GM19193 (cell line): ENCODE results near the gene NRP1.

Experiments used
- POLR2A ChIP-seq: IDR thresholded peaks from 4 replicates; pipeline ENCODE4 v1.6.1; 2011; ENCODE audit not compliant: insufficient read depth, insufficient read length; ENCODE audit errors: extremely low read depth

Gene NRP1

DNA sequence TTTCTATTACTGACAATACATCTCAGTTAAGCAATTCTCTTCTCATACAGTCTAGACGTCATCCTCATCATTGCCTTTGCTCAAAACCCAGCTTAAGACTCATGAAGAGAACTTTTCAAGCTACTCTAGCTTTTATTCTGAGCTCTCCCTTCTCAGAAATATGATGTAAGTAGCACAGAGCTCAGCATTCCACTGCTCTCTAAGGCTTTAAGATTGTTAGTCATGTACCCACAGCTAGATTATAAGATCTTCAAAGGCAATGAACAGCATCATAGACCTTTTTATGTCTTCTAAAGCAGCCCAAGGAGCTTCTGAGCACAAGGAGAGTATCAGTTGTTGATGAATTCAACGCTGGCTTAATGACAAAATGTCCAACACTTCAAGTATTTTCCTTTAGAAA is 119.3 kb downstream of the NRP1 start:
- TF ChIP-seq POLR2A: no peak

DNA sequence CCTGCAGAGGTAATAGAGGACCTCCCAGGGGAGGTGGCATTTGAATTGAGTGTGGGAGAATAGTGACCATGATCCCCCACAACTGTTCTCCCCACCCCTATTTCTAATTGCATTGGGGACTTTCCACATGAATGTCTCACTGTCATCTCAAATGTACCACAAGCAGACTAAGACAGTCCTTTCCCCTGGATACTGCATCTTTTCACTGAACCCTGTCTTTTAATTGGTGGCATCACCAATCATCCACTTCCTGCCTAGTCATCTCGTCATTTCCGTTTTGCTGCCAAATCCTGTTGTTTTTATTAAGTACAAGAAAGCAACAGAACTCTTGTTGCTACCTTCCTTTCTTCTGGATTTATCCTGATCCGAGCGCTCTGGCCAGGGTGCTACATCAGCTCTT is 120.3 kb downstream of the NRP1 start:
- TF ChIP-seq POLR2A: no peak

DNA sequence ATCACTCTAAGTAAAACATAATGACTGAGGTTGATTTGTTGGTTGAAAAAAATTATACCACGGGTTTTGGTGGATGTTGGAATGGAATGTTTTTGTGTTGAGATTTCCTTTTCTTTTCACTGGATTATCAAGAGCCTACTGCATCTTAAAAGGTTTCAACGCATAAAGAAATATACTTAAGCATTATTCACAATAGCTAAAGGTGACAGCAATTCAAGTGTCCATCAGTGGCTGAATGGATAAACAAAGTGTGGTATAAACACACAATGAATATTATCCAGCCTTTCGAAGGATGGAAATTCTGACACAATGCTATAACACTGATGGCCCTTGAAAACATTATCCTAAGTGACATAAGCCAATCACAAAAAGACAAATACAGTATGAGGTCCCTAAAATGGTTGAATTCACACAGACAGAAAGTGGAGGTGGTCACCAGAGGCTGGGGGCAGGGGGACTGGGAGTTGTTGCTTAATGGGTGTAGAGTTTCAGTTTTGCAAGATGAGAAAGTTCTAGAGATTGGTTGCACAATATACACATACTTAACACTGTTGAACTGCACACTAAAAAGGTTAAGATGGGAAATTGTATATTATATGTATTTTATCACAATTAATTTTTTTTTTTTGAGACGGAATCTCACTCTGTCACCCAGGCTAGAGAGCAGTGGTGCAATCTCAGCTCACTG is 122.3 kb downstream of the NRP1 start:
- no peak for TF ChIP-seq POLR2A

DNA sequence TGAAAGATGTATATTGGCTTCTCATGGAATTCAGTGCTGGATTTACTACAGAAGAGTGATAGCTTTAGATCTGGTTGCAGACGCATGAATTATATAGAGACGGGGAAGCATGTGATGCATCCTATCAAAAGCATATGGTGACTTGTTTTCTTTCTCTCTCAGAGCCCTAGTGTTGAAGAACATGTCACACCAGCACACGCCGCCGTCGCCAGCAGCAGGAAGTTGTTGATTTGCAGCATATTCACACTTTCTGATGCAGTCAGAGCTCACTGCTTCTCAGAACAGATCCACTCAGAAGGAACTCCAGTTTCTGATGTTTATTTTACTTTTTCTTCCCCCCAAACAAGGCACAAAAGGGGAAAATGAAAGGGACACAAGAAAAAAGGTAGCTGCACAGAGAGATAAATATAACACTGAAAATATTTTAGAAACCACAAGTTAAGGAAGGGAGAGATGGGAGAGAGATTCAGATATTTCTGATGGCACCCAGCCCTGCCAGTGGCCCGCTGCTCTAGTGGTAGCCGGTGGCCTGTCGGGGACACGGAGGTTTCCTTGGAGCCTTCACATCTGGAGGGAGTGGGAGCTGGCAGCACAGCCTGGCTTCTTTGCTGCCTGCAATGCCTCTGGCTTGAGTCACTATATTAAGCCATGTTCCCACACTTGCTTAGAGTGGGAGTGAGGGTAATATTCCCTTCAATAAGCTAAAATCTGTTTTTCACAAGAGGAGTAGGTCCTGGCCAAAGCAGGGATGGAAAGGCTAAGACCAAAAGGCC is 123.2 kb downstream of the NRP1 start:
- TF ChIP-seq POLR2A: no peak

DNA sequence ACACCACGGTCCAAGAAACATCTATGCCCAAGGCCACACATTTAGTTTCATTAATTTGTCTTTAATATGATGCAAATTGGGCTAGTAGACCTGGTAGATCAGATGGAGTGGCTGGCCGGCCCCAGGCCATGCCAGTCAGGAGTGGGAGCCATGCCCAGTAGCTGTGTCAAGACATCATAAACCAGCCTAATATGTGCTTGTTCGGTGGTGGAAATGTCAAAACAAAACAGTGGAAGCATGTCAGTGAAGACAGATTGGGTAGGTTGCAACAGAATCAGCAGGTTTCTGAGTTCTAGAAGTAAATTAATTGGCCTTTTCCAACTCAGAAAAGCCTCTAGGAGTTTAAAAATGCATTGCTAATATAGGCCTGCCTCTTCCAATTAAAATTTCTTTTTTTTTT is 124.7 kb downstream of the NRP1 start:
- TF ChIP-seq POLR2A: no peak

DNA sequence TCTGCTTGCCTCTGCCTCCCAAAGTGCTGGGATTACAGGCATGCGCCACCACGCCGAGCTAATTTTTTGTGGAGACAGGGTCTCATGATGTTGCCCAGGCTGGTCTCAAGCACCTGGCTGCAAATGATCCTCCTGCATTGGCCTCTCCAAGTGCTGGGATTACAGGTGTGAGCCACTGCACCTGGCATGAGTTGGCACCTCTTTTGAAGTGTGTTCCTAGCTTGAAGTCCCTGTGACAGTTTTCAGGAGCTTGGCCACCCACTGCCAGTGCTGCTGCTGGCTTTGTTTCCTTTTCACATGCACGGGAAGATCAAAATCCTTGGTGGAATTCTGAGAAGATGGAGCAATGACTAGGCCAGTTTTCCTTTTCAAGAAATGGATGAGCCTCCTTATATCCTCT is 126.3 kb downstream of the NRP1 start:
- TF ChIP-seq POLR2A: no peak

DNA sequence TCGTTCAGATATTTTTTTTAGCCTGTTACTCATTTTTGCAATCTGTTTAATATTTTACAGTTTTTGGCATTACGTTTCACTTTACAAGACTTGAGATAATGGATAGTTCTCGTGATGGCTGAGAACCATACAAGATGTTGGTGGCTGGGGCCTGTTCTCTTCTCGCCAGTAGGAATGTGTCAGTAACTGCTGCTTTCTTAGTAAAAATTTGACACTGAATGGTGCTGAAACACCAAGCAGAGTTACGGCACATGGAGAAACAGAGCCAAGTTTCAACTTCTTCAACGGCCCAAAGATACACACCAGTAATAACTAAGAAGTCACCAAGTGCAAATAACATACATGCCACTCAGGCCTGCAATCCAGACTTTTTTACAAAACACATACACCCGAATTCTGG is 130.4 kb downstream of the NRP1 start:
- TF ChIP-seq POLR2A: no peak

DNA sequence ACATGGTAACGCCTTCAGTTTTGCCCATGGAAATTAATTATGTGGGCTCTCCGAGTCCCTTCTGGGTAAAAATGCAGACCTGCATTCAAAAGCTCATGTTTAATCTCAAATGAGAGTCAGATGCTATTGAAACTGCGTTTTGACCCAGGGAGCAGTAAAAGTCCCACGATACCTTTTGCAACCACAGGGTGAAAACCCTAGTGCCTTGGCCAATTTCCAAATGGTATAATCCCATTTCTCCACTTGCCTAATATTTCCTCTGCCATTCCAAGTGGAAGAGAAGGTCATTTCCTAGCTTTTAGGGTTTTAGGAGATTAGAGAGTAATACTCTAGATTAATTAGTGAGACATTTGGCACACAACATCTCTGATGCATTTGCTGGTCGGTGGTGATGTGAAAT is 132.5 kb downstream of the NRP1 start:
- no peak for TF ChIP-seq POLR2A

DNA sequence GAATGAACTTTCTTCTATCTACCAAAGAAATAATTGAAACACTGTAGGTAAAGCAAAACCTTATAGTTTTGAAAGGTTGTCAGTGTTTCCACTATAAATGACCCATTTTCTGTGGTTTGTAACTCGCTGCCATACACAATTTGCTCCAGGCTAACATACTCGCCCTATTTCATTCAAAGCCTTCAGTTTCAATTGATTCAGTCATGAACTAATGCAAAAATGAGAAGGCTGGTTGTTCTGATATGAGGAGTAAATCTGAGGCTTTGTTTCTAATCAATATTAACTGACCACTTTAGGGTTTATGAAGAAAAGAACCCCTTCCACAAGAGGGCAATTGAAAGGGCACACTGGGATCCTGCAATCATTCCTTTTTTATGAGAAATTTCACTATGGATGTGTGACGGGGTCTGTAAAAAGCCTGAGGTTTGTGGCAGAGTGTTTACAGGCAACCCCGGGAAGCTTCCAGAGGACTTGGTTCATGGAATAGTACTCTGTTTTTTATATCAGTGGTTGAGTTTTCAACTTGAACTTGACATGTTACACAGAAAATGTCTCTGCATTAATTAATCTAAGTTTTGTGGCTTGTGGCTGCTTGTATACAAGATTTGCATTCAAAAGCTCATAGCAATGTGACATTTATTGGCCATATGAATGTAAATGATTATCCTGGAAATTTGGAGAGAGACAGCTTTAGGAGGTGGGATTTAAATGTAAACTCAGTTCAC is 133.2 kb downstream of the NRP1 start:
- no peak for TF ChIP-seq POLR2A

DNA sequence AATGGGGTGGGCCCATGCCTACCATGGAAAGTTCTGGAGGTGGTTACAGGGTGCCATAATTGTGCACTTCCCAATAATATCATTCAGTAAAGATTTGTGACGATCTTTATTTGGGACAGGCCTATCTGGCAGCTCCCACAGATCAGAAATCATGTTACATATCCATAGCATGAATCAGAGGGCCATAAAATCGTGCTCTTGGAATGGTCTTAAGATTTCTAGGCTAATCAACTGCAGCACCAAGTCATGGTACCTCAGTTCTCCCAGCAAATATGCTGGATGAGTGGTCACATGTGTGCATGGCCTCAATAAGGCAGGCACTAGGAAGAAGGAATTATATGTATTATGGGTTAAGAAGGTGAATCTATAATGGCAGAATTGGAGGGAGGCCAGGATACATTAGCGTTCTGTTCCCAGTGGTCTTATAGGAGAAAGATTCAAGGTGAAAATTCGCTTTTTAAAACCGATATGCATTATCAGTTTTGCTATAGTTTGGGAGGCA is 134.7 kb downstream of the NRP1 start:
- no peak for TF ChIP-seq POLR2A

DNA sequence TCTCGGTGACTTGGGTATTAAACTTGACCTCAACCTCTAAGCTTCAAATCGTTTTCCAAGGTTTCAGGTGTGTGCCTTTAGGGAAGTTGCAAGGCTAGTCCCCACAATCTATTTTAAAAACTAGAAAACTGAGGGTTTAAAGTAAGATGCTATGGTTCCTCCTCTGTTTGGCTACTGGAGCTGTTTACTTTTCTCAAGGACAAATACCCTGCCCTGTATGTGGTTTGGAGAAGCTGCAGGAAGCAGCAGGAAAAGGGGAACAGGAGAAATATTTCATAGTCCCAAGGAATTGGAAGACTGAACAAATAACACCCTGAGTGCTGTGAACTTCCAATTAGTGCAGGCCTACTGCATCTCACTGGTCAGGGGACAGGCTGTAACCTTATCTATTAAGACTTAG is 135.9 kb downstream of the NRP1 start:
- TF ChIP-seq POLR2A: no peak

DNA sequence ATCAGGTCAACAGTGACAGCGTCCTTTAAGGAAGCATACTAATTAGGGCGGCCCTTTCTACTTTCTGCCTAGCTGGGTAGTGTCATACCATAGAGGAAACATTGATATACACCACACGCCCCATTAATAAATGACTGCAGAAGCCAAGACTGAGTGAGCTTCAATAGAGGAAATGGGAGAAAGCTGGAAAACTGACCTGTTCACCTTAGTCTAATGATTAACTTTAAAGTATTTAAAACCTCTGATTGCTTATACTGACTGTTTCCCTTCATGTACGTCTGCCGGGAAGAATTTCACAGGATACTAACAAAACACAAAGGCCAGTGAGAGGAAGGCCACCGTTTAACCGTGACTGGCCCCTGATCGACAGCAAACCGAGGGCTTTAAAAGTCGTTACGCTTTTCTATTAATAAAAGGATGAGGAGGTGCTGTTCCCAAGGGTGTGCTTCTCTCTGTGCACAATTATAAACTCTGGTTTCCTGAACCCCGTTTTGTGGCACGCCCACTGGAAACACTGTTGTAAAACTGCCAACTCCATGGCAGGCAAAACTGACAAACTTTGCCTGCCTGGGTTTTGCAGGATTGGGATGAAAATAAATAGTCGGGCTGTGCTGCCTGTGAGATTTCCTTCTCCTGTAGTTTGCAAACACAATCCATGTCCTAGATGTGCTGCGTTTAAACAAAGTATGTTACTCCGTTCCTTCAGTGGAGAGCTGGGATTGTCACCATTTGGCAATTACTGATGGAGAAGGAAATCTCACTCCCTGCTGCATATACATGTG is 137.6 kb downstream of the NRP1 start:
- TF ChIP-seq POLR2A: no peak

DNA sequence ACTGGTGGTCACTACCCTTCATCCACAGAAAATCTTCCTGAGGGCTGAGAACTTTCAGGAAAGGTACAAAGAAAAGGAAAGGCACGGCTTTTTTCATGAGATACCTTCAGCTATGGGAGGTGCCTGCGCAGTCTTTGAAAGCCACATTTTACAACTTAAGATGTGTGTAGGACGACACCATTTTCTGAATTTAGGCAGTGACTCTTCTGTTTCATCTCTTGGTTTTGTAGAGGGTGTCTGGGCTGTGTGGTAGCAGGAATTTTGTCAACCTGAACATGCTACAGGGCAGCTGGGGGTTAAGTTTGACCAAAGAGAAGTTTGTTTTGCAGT is 138.1 kb downstream of the NRP1 start:
- no peak for TF ChIP-seq POLR2A

DNA sequence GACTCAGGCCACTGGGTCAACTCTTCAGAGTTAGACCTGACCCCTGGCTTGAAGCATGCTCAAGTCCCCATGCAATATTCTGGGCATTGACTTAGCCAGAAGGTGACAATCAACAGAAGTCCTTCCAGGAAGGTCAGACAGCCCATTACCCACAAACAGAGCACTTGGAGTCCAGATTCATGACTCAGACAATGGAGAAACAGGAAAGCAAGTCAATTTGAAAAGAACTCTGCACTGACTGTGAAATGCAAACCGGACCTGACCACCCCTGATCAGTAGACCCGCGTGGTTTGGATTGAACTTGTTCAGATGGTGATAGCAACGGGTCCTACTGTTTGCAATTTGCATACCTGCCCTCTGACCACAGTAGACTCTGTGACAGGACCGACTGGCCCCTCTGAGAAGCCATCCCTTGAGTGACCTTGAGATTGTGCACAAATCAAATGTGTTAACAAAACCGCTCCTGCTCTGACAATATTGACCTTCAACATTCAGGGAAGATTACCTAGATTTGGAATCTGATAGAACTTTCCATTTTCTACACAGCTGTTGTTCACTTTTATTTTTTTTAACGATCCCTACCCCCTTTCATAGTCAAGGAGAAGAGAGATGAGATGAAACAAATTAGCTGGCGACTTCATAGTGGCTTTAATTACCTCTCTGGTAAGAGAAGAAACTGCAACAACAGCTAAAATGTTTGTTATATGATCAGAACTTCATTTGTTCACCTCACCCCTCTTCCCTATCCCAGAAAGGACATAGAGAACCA is 138.7 kb downstream of the NRP1 start:
- no peak for TF ChIP-seq POLR2A
